A549 (cell line): ENCODE measurements around the gene DENND5A. TPM values are rescaled to one million over a fixed set of nuclear protein-coding genes. Genes with fewer than 3 reads are reported as not detected.

ENCODE experiments used
- ATAC-seq, 2 experiments: fragments of 200-7000 bp in 1 of 2; fragments of >200 bp in 1 of 2; cut with Nextera tagmentation in 1 of 2; cut with Tn5 transposase in 1 of 2; 3 replicates each; pipeline versions ENCODE4 v1.8.0 to v1.9.1; 2018 to 2020; ENCODE audit warnings: mild to moderate bottlenecking in 1 of 2, moderate library complexity in 1 of 2
- CTCF ChIA-PET: fragments of 300-600 bp; sonication (Branson Sonifier 250); formaldehyde crosslinking; extraction: SDS; loops from one replicate; lab custom pipeline; 2021; ENCODE audit warnings: antibody characterized with exemption, inconsistent platforms; lab: Yijun Ruan, JAX
- POLR2A ChIA-PET: fragments of 350-600 bp; formaldehyde crosslinking; extraction: SDS; loops from one replicate; lab custom pipeline; 2021; ENCODE audit warnings: antibody characterized with exemption, inconsistent platforms; lab: Yijun Ruan, JAX
- DNase-seq, 2 experiments: peaks; one replicate each; pipeline versions ENCODE4 v3.0.0 to v3.0.0-alpha.2; 2011 to 2016; ENCODE audit warnings: low read depth in 1 of 2, low spot score in 1 of 2
- FAIRE-seq: peaks from 2 replicates; lab custom pipeline; 2011; peaks lifted over from hg19 to GRCh38; lab: Jason Lieb, UNC
- H3K27ac ChIP-seq, 2 experiments: fragments of >200 bp; sonication (Bioruptor Twin); formaldehyde crosslinking; 3 replicates each; pipeline ENCODE4 v1.5.1; 2016 to 2017
- H3K4me1 ChIP-seq: fragments of >200 bp; sonication (Bioruptor Twin); formaldehyde crosslinking; 3 replicates; pipeline ENCODE4 v1.6.1; 2016
- H3K4me2 ChIP-seq: fragments of >200 bp; sonication (Bioruptor Twin); formaldehyde crosslinking; 3 replicates; pipeline ENCODE4 v1.6.1; 2016
- H3K4me3 ChIP-seq: fragments of >200 bp; sonication (Bioruptor Twin); formaldehyde crosslinking; 3 replicates; pipeline ENCODE4 v1.5.1; 2016
- H3K9me3 ChIP-seq: fragments of >200 bp; sonication (Bioruptor Twin); formaldehyde crosslinking; 3 replicates; pipeline ENCODE4 v1.6.1; 2016
- ESRRA ChIP-seq: fragments of 150-350 bp; IDR thresholded peaks from 2 replicates; pipeline ENCODE4 v1.6.1; 2014; ENCODE audit warnings: mild to moderate bottlenecking, low read length, borderline replicate concordance
- FOXS1 ChIP-seq: fragments of 250-450 bp; sonication (Bioruptor Pico); IDR thresholded peaks from 2 replicates; pipeline ENCODE4 v1.5.0; 2020; ENCODE audit warnings: mild to moderate bottlenecking, moderate library complexity
- GATA3 ChIP-seq: IDR thresholded peaks from 2 replicates; pipeline ENCODE4 v1.6.1; 2012; ENCODE audit warnings: borderline replicate concordance
- HEYL ChIP-seq: fragments of 250-450 bp; sonication (Bioruptor Pico); IDR thresholded peaks from 2 replicates; pipeline ENCODE4 v1.8.0; 2021; ENCODE audit warnings: mild to moderate bottlenecking, moderate library complexity
- HOXB5 ChIP-seq: fragments of 250-450 bp; sonication (Bioruptor Pico); IDR thresholded peaks from 2 replicates; pipeline ENCODE4 v1.5.0; 2020; ENCODE audit warnings: mild to moderate bottlenecking, moderate library complexity
- JUNB ChIP-seq: fragments of >200 bp; sonication (Bioruptor Twin); formaldehyde crosslinking; IDR thresholded peaks from 2 replicates; pipeline ENCODE4 v1.6.1; 2016
- MAZ ChIP-seq: fragments of 150-350 bp; IDR thresholded peaks from 2 replicates; pipeline ENCODE4 v1.6.1; 2014; ENCODE audit warnings: antibody characterized with exemption, low read depth, low read length, borderline replicate concordance
- RARB ChIP-seq: fragments of 250-450 bp; sonication (Bioruptor Pico); IDR thresholded peaks from 2 replicates; pipeline ENCODE4 v1.8.0; 2021; ENCODE audit warnings: mild to moderate bottlenecking, moderate library complexity
- RNF2 ChIP-seq: fragments of 200-600 bp; sonication (generic); IDR thresholded peaks from 2 replicates; pipeline ENCODE4 v1.6.1; 2016; ENCODE audit warnings: low read depth, mild to moderate bottlenecking, antibody characterized with exemption, moderate library complexity, borderline replicate concordance
- SMC3 ChIP-seq: fragments of >200 bp; sonication (Bioruptor Twin); formaldehyde crosslinking; IDR thresholded peaks from 3 replicates; pipeline ENCODE4 v1.6.1; 2018; ENCODE audit warnings: inconsistent platforms
- SREBF2 ChIP-seq: fragments of 450-650 bp; IDR thresholded peaks from 2 replicates; pipeline ENCODE4 v1.6.1; 2014; ENCODE audit warnings: mild to moderate bottlenecking, moderate library complexity
- WGBS: methylation state at CpG from one replicate; pipeline ENCODE4 v1.1.6; 2017; ENCODE audit errors: missing lambda C conversion rate; 5-methylcytosine and 5-hydroxymethylcytosine counted together
- polyA plus RNA-seq, 4 experiments: library from polyadenylated mRNA; depleted of rRNA in 3 of 4; stranded (reverse); fragments of >200 nt; fragmentation: RNase III in 1 of 4; extraction: RNeasy Plus Mini Kit Qiagen cat#74134 plus additional on column Dnase treatment in 1 of 4; gene quantifications; 2 replicates in 3 of 4; 3 replicates in 1 of 4; pipeline ENCODE4 v1.2.3, GENCODE V29; 2011 to 2017
- small RNA-seq, 6 experiments: library from RNA; depleted of rRNA; stranded (forward); fragments of <200 nt; gene quantifications; one replicate each; pipeline ENCODE3, GENCODE V24; 2012
- TF ChIP-seq, protein P1 (sequence below): fragments of 150-350 bp; IDR thresholded peaks from 2 replicates; pipeline ENCODE4 v1.6.1; 2014; ENCODE audit warnings: low read depth, mild to moderate bottlenecking, low read length
- TF ChIP-seq, protein P2 (sequence below): fragments of >200 bp; sonication (Bioruptor Twin); formaldehyde crosslinking; IDR thresholded peaks from 3 replicates; pipeline ENCODE4 v1.5.1; 2016
- TF ChIP-seq, protein P3 (sequence below): fragments of >200 bp; sonication (Bioruptor Twin); formaldehyde crosslinking; IDR thresholded peaks from 2 replicates; pipeline ENCODE4 v1.6.1; 2016
- TF ChIP-seq, protein P4 (sequence below): IDR thresholded peaks from 2 replicates; pipeline ENCODE4 v1.6.1; 2012
- TF ChIP-seq, protein P5 (sequence below): fragments of 450-650 bp; IDR thresholded peaks from 2 replicates; pipeline ENCODE4 v1.6.1; 2014; ENCODE audit warnings: antibody characterized with exemption

DENND5A gene
- polyA plus RNA-seq, 2 of the 4 experiments (the other 2 are of a cell fraction), result 36.6 to 88.7 TPM

DNA sequence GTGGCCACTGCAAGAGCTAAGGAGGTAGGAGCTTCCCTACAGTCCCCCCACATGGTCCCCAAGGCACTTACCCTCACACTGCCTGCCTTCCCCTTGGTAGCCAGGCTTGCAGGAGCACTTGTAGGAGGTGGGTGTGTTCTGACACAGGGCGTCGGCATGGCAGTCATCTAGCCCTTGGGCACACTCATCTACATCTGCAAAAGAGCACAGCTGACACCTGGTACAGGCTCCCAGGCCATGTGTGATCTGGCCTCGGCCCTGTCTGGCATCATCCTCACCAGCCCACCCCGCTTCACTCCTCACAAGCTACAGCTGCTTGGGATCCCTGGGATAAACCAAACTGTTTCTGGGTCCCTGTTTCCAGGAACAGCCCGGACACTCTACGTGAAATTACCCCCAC lies 175.5 kb downstream of the DENND5A start:
- no peak overlapping the region for H3K27ac ChIP-seq
- TF ChIP-seq HOXB5 (no peak), GATA3 (no peak), ESRRA (no peak), RNF2 (no peak)
- TF ChIP-seq, protein P1, sequence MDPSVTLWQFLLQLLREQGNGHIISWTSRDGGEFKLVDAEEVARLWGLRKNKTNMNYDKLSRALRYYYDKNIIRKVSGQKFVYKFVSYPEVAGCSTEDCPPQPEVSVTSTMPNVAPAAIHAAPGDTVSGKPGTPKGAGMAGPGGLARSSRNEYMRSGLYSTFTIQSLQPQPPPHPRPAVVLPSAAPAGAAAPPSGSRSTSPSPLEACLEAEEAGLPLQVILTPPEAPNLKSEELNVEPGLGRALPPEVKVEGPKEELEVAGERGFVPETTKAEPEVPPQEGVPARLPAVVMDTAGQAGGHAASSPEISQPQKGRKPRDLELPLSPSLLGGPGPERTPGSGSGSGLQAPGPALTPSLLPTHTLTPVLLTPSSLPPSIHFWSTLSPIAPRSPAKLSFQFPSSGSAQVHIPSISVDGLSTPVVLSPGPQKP, result no peak
- TF ChIP-seq, protein P2, sequence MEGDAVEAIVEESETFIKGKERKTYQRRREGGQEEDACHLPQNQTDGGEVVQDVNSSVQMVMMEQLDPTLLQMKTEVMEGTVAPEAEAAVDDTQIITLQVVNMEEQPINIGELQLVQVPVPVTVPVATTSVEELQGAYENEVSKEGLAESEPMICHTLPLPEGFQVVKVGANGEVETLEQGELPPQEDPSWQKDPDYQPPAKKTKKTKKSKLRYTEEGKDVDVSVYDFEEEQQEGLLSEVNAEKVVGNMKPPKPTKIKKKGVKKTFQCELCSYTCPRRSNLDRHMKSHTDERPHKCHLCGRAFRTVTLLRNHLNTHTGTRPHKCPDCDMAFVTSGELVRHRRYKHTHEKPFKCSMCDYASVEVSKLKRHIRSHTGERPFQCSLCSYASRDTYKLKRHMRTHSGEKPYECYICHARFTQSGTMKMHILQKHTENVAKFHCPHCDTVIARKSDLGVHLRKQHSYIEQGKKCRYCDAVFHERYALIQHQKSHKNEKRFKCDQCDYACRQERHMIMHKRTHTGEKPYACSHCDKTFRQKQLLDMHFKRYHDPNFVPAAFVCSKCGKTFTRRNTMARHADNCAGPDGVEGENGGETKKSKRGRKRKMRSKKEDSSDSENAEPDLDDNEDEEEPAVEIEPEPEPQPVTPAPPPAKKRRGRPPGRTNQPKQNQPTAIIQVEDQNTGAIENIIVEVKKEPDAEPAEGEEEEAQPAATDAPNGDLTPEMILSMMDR, result no peak
- TF ChIP-seq, protein P3, sequence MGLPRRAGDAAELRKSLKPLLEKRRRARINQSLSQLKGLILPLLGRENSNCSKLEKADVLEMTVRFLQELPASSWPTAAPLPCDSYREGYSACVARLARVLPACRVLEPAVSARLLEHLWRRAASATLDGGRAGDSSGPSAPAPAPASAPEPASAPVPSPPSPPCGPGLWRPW, result no peak
- H3K9me3 ChIP-seq, result no peaks in the 10 kb centered on the region
- CTCF ChIA-PET, result interaction anchor here (1.2 to 1.5 kb wide), 2 partner anchors 74 to 417 kb away, joined by 3 to 4 read pairs; no protein-coding TSS in a partner anchor
- H3K4me2 ChIP-seq, result no peak overlapping the region
- POLR2A ChIA-PET, result interaction anchor here (1.4 kb wide), 1 partner anchor 125 kb away, joined by 3 read pairs; the partner anchor contains the start of gene TMEM9B
- no peak for FAIRE-seq
- H3K4me1 ChIP-seq, result 0 out of 3 replicates have a peak, but pooled peaks cover 3% of the 10 kb centered on the region
- peak in 1 of 2 experiments; percentile 24; a peak in 3 of 6 replicates for ATAC-seq
- WGBS, result 89% methylated on average over 6 of the region's 6 CpGs
- H3K4me3 ChIP-seq, result no peak overlapping the region
- no peak for DNase-seq

DNA sequence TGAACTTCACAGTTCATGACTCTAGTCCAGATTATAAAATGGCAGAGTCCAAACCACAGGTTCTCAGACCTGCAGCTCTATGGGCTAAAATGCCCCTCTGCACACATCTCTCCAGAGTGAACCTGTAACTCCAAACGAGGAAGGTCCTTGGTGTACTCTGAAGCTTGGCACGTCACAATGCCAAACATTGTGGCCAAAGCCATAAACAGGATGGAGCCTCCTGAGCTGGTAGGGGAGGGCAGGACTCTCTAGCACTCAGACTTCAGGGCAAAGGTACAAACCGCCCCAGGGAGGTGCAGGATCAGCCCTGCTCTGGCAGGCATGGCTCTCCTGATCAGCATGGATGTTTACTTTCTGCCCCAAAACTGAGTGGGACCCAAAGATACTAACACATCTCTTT lies 176.1 kb downstream of the DENND5A start:
- 73% methylated on average over 2 of the region's 3 CpGs for WGBS
- H3K9me3 ChIP-seq, result no peaks in the 10 kb centered on the region
- TF ChIP-seq SREBF2, result no peak
- TF ChIP-seq, protein P4, sequence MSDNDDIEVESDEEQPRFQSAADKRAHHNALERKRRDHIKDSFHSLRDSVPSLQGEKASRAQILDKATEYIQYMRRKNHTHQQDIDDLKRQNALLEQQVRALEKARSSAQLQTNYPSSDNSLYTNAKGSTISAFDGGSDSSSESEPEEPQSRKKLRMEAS, result no peak
- no peak for TF ChIP-seq HEYL (CRISPR knock-in tag)
- TF ChIP-seq FOXS1, result no peak
- no peak for TF ChIP-seq SMC3
- TF ChIP-seq JUNB, result no peak
- TF ChIP-seq, protein P5, sequence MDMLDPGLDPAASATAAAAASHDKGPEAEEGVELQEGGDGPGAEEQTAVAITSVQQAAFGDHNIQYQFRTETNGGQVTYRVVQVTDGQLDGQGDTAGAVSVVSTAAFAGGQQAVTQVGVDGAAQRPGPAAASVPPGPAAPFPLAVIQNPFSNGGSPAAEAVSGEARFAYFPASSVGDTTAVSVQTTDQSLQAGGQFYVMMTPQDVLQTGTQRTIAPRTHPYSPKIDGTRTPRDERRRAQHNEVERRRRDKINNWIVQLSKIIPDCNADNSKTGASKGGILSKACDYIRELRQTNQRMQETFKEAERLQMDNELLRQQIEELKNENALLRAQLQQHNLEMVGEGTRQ, result no peak
- no peak for TF ChIP-seq RARB
- TF ChIP-seq MAZ, result no peak
- no peak for DNase-seq
- 0 out of 3 replicates have a peak, but pooled peaks cover 3% of the 10 kb centered on the region for H3K4me1 ChIP-seq
- POLR2A ChIA-PET, result no interaction called here
- ATAC-seq, result no peak; a peak in 1 of 6 replicates
- FAIRE-seq, result no peak
- H3K4me2 ChIP-seq, result no peak overlapping the region
- no peak overlapping the region for H3K4me3 ChIP-seq
- CTCF ChIA-PET, result interaction anchor here (0.7 to 1.7 kb wide), 4 partner anchors 40 to 417 kb away, joined by 3 to 4 read pairs (median 4); no protein-coding TSS in a partner anchor
- no peak overlapping the region for H3K27ac ChIP-seq

Small RNAs within 50 kb of the gene (small RNA-seq; reads per million reads assigned to genes)
- gene MIR5691, result 0 to 2.3 (median 0) reads per million in 6 experiments
- gene RF00017, result 0 reads per million in 6 experiments

Other genes starting within 250 kb of the DENND5A start
- 0.63 and 1.4 TPM in 2 replicates for gene SCUBE2, start 173.8 kb downstream of the DENND5A start, polyA plus RNA-seq (2011; rRNA removed)
- 0.21 to 0.49 TPM (median 0.45 TPM) in 3 replicates for gene SCUBE2, start 173.8 kb downstream of the DENND5A start, polyA plus RNA-seq (2017; fragmentation: RNase III; extraction: RNeasy Plus Mini Kit Qiagen cat#74134 plus additional on column Dnase treatment)
- gene TMEM41B, start 49.2 kb upstream of the DENND5A start, polyA plus RNA-seq (2011; rRNA removed), result 57.7 and 71.4 TPM in 2 replicates
- gene TMEM41B, start 49.2 kb upstream of the DENND5A start, polyA plus RNA-seq (2017; fragmentation: RNase III; extraction: RNeasy Plus Mini Kit Qiagen cat#74134 plus additional on column Dnase treatment), result 38.6 to 51.6 TPM (median 47.0 TPM) in 3 replicates
- 142 and 160 TPM in 2 replicates for gene IPO7, start 119.3 kb upstream of the DENND5A start, polyA plus RNA-seq (2011; rRNA removed)
- 108 to 129 TPM (median 115 TPM) in 3 replicates for gene IPO7, start 119.3 kb upstream of the DENND5A start, polyA plus RNA-seq (2017; fragmentation: RNase III; extraction: RNeasy Plus Mini Kit Qiagen cat#74134 plus additional on column Dnase treatment)
- gene ZNF143, start 195.7 kb upstream of the DENND5A start, polyA plus RNA-seq (2011; rRNA removed), result 37.7 and 38.4 TPM in 2 replicates
- gene ZNF143, start 195.7 kb upstream of the DENND5A start, polyA plus RNA-seq (2017; fragmentation: RNase III; extraction: RNeasy Plus Mini Kit Qiagen cat#74134 plus additional on column Dnase treatment), result 14.4 to 17.7 TPM (median 14.9 TPM) in 3 replicates